Stimulated activated CD8-positive, alpha-beta memory T cell treated with anti-CD3 and anti-CD28 coated beads, Interleukin-2, amount 100 ng/mL, for 48 hours (primary cell): ENCODE results near the gene P2RY2.

Source experiments
- DNase-seq, 2 donors: peaks; one replicate each; pipeline ENCODE4 v3.0.0-alpha.2; 2020; ENCODE audit warnings: low read depth in 2 of 2

Gene P2RY2

GRCh38 chr11:73283276-73284000, 65.4 kb downstream of the P2RY2 start:
- no peak for DNase-seq

- no peak for DNase-seq
Measured at GRCh38 chr11:73284106-73284505, 66.0 kb downstream of the P2RY2 start.

GRCh38 chr11:73285721-73286120, 67.6 kb downstream of the P2RY2 start:
- DNase-seq: no peak
